Activated effector memory CD4-positive, alpha-beta T cell treated with Interleukin-2 at 50 U/mL for 16 hours (primary cell): ENCODE data around the gene RASGRF2.
A peak's percentile ranks its signal among the peaks of the same experiment; 100 is the strongest.

ENCODE experiments used
- DNase-seq: peaks from one replicate; pipeline ENCODE4 v3.0.0-alpha.2; 2020

RASGRF2 gene

DNA sequence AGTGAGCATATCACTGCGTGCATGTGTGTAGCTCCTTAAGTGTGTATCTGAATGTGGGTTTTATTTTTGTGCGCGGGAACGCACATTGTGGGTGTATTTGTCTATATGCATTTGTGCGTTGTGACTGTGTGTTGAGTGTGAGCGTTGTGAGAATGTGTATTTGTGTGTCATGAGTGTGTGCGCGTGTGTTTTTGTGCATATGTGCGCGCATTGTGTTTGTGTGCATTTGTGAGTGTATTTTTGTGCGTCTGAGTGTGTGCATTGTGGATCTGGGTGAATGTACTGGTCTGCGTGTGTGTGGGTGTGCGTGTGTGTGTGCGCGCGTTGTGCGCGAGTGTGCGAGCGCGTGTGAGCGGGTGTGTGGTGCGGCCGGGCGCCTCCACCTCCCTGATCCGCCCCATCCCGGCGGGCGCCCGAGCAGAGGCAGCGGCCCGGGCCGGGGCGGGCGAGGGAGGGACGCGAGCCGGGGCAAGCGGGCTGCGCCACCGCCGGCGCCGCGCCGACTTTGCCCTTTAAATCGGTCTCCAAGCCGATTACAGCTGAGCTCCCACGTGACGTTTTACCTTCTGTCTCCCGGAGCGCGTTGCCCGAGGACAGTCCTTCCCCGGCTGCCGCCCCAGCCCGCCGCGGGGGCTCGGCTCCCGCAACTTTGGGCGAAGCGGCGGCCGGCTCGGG lies at the start of gene RASGRF2:
RASGRF2 (plus strand) TSS at position 596 of the 675 bp plus-strand sequence. CDS start 376 bp downstream, outside the sequence.
- peak; percentile 35 for DNase-seq

DNA sequence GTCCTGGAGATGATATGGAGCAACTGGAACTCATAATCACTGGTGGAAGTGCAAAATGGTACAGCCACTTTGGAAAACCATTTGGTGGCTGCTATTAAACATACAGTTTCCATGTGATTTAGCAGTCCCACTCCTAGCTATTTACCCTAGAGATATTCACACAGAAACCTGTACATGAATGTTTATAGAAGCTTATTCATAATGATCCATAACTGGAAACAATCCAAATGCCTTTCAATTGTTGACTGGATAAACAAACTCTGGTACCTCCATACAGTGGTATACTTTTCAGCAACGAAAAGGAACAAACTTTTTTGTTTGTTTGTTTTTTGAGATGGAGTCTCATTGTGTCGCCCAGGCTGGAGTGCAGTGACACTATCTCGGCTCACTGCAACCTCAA lies 47.7 kb upstream of the RASGRF2 start:
- DNase-seq, result no peak

DNA sequence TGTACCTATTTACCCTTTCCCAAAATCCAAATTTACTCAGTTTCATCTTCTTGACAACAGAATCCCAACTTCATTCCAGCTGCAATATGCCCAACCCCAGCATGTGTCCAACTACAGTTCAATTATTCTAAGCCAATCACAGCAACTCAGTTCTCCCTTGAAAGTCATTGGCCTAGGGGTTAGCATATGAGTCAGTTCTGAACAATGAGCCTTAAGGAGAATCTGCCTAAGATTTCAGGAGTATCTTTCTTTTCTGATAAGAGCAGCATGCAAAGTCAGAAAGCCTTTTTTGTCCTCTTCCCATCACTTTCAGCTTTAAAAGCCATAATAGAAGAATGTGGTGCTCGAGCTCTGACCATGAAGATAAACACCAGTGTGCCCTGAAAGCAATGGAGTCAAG lies 44.4 kb upstream of the RASGRF2 start:
- no peak for DNase-seq

DNA sequence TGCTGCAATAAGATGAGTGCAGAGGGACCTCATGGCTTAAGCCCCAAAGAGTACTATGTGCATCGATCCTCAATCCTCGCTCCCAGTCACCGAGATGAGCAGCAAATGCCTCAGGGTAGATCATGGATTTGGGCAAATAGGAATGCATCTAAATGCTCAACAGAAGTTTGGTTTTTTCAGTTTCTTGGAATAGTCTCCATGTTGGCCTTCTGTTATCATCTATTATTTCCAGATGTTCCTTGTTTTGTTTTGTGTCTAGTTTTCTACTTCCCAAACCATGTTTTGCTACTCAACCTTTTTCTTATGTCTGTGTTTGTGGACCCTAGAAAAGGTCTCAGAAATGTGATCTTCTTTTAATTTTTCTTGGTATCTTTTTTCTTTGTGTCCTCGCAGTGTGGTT lies 43.5 kb upstream of the RASGRF2 start:
- DNase-seq, result no peak

GRCh38 chr5:80917631-80918030 lies 42.5 kb upstream of the RASGRF2 start:
- DNase-seq, result no peak

GRCh38 chr5:80919678-80920196 lies 40.4 kb upstream of the RASGRF2 start:
- DNase-seq, result no peak

DNA sequence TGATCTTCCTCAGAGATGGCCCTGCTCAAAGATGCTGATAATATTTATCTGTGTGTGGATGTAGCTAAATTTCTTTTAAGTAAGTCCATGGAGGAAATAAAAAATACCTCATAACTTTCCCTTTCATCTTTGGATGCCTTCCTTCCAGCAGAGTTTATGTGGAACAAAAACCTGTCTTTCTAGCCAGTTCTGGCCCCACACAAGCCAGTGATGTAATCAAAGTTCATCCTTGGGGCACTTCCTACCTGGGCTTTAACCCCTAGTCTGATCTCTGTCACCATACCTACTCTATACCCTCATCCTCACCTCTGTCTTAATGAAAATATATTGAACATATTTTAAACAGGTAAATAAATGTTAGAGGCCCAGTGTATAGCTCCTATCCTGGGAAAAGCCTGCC lies 39.8 kb upstream of the RASGRF2 start:
- no peak for DNase-seq

DNA sequence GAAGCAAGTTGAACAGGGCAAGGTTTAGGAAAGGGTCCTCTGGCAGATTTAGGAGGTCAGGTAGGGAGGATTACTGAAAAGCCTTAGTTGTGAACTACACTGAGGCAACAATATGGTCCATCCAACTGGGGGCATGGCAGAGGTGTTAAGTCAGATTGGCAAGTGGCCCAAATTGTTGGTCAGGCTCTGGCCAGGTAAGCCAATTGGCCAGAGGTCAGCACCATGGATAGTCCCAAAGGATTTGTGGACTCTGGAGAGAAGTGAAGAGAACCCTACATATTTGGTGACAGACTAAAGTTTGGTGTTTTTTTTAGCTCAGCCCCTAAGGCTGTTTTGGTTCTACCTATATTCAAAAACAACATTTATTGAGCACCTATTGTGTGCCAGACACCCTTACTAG lies 39.1 kb upstream of the RASGRF2 start:
- no peak for DNase-seq

GRCh38 chr5:80925931-80926330 lies 34.2 kb upstream of the RASGRF2 start:
- DNase-seq, result no peak

GRCh38 chr5:80926536-80926935 lies 33.6 kb upstream of the RASGRF2 start:
- no peak for DNase-seq

DNA sequence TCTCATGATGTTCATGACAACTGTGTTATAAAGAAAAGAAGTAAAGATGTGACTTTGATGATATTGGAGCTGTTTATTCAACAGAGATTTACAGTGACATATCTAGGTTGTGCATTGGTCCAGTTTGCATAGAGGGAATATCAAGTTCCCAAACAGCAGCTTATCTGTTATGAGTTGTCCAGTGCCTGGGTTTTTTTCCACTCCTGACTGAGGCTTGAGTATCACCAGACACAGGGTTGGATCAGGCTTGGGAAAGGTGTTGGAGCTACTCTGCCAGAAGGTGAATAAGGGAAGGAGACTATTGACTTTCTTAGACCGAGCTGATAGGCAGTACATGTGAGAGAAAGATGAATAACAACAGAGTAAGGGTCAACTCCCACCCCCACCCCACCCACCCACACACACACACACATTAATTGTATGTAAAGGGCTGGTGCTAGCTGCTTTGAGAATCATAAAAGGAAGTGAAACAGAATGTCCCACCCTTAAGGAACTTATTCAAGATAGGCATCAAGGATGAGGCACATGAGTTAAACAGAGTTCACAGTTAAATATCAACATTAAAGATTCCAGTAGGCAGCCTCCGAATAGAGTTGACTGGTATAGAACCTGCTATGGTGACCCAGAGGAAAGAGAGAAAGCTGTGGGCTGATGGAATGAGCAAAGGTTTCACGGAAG lies 33.0 kb upstream of the RASGRF2 start:
- no peak for DNase-seq

GRCh38 chr5:80928073-80928472 lies 32.1 kb upstream of the RASGRF2 start:
- DNase-seq, result no peak

DNA sequence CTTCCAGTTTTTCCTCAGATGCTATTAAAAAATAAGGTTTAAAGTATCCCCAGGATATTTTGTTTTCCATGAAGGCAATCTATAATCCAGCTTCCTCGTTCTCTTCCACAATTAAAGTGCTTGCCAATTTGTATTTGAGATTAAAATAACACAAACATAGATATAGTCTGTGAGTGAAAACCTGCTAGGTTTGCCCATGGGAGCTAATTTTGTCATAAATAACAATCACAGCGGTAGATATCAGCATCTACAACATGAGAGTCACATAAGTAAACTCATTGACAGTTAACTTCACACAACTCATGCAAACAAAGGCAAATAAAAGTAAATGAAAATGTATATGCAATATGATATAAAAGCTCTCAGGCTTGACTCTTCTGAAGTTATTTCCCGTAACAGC lies 29.2 kb upstream of the RASGRF2 start:
- DNase-seq, result no peak

GRCh38 chr5:80931411-80931810 lies 28.8 kb upstream of the RASGRF2 start:
- DNase-seq, result no peak

GRCh38 chr5:80933036-80933435 lies 27.1 kb upstream of the RASGRF2 start:
- no peak for DNase-seq

DNA sequence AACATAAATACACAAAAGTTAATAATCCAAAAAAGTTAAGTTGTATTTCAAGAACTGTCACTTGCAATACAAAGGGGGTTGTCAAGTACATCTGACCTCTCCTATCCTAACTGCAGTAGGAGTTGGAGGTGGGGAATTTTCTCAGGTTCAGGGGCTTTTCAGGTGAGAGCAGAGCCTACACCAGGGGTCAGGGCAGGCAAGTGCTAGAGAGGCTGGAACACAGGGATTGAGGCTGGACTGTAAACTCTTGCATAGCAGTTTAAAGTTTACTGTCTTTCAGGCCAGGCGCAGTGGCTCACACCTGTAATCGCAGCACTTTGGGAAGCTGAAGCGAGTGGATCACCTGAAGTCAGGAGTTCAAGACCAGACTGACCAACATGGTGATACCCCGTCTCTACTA lies 25.4 kb upstream of the RASGRF2 start:
- DNase-seq, result no peak

DNA sequence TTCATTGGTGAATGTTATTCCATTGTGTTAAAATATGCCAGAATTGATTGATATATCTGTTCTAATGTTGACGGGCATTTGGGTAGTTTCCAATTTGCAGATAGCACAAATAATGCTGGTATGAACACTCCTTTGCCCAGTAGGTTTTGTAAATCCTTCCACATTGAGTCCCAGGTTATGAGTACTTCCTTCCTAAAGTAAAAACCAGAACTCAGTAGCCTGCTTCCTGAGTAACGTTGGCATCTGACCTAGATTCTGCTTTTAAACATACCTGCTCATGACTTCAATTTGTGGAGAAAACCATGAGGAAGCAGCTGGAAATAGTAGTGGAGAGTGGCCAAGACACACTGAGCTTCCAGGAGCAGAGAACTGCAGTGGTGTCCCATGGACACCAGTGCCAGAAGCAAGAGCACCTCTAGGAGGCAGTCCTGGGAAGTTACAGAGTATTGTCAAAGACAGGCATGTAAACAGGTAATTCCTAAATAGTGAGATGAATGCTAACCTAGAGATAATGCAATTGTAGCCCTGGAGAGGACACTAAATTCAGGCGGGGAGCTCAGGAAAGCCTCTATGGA lies 24.3 kb upstream of the RASGRF2 start:
- DNase-seq, result no peak

- no peak for DNase-seq
These were observed 23.3 kb upstream of the RASGRF2 start for GRCh38 chr5:80936881-80937280.

GRCh38 chr5:80937584-80938356 lies 22.4 kb upstream of the RASGRF2 start:
- DNase-seq, result no peak

DNA sequence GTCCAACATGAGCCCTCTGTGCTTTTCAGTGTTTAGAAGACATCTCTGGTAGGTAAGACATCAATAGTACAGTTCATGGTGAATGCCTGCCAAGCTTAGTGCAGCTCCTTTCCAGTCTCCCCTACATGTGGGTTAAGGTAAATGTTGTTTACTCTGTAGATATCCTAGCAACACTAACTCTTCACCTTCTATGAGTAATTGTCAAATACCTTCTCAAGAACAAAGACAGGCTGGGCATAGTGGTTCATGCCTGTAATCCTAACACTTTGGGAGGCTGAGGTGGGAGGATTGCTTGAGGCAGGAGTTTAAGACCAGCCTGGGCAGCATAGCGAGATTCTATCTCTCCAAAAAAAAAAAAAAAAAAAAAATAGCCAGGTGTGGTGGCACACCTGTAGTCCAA lies 18.7 kb upstream of the RASGRF2 start:
- no peak for DNase-seq

DNA sequence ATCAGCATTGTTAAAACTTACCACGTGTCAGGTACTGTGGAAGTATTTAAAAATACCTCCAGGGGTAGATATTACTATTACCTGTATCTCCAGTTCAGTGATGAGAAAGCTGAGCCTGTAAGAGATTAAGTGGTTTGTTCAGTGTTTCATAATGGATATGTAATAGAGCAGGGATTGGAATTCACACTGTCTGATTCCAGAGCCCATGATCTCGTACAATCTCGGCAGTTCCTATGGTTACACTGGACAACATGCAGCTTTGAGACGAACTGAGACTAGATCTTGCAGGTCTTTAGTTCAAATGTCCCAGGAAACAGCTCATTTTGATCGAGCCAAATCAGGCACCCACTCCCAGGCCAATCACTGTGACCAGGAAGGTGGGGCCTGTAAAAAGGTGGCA lies 8.8 kb upstream of the RASGRF2 start:
- no peak for DNase-seq

DNA sequence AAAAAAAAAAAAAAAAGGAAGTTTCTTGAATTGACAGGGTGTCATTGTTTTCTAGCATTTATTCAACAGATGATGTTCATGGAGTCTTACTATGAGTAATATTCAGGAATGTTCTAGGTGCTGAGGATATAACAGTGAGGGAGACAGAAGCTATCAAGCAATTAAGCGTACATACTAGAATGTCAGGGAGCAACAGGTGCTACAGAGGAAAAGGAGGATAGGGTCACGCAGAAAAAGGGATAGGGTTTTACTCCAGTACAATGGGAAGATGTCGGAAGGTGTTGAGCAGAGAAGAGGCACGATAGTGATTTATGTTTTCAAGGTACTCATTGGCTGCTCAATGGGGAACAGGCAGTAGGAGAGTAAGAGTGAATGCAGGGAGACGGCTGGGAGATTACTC lies 6.6 kb upstream of the RASGRF2 start:
- no peak for DNase-seq

GRCh38 chr5:80955082-80955590 lies 5.0 kb upstream of the RASGRF2 start:
- DNase-seq, result no peak
